Activated CD8-positive, alpha-beta memory T cell treated with anti-CD3 and anti-CD28 coated beads for 24 hours (primary cell): ENCODE results near the gene TOX2.
A peak's percentile ranks its signal among the peaks of the same experiment; 100 is the strongest.

Source experiments
- DNase-seq: peaks from one replicate; pipeline ENCODE4 v3.0.0-alpha.2; 2020

The TOX2 gene

DNA sequence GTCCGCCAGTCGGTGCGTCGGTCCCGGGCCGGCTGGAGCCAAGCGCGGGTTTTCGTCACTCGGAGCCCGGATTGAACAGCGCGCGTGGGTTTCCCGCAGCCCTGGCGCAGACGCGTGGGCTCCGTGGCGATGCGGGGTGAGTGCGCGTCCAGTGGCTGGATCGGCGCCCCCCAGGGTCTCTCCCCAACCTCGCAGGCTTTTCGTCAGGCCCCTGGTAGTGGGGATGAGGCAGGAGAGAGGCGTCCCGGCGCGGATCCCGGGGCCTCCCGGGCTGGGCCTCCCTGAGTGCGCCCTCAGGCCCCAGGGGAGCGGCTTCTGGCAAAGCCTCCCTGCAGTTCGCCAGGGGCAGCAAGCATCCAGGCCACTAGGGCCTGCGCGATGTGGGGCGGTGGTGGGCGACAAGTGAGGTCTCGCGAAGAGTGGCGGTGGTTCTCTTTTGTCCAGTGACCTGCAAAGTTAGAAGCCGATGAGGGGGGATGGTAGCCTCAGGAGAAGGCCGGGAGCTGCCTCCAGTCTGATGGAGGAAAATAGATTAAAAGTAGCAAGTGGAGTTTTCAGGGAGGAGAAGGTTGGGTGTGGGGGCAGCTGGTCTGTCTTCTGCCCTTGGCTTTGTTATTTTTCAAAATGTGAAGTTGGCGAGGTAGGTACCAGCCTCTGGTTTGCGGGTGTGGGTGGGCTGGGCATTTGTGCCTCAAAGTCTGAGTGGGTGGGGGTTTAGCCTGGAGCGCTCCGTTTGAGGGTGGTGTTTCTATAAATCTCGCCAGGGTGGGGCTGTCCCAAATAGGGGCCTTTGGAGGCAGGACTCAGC is 1.6 kb downstream of the TOX2 start:
- DNase-seq = no peak

DNA sequence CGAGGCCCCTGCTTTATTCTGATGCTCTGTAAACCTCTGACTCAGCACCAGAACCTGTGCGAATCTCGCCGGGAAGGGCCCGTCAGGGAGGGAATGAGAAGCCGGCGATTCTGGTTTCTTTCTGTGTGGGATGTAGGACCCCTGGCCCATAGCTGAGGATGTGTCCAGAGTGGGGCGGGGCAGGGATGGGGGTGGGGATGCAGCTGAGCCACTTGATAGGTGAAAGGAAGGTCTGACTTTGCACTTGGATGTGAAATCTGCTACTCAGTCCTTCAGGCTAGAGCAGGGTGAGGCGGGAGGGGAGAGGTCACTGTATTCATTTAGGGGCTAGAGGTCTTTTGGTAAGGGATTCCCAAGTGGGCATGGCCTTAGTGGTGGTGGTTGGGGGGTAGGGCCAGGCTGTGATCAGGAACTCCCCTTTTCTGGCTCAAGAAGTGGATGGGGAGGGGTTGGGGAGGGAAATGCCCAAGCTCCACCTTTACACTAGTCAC is 2.3 kb downstream of the TOX2 start:
- no peak for DNase-seq

DNA sequence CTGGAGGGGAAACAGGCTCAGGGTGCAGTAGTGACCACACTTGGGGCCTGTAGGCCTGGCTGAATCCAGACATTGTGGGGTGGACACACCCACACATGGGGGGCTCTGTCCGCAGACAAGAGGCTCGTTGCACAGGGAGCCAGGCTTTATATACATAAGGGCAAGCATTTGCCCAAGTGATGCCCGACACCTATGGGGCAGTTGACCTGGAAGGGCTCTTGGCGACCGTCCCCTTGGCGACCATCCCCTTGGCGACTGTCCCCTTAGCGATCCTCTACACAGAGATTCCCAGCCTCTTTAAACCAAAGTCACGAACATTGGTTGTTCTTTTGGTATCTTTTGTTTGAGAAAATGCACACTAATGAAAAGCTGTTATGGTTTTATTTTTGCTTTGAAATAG is 2.7 kb downstream of the TOX2 start:
- DNase-seq = no peak

DNA sequence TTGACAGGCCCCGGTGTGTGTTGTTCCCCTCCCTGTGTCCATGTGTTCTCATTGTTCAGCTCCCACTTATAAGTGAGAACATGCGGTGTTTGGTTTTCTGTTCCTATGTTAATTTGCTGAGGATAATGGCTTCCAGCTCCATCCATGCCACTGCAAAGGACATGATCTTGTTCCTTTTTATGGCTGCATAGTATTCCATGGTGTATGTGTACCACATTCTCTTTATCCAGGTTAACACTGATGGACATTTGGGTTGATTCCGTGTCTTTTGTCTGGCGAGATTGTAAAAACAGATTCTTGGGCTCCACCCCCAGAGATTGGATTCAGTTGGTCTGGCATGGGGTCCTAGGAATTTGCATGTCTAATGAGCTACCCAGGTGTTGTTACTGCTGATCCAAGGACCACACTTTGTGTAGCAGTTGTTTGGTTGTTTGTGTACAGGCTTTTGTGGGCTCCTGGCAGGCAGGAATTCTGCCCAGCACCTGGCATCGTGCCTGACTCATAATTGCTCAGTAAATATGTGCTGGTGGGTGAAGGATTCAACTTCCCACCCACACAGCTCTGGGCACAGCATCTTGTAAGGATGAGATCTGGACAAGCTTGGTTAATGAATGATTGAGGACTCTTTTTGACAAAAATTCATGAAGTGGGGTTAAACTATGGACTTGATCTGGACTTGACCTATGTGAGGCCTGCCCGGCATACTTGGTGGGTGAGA is 5.2 kb downstream of the TOX2 start:
- DNase-seq = no peak

GRCh38 chr20:43920797-43921196 is 6.1 kb downstream of the TOX2 start:
- DNase-seq = no peak

DNA sequence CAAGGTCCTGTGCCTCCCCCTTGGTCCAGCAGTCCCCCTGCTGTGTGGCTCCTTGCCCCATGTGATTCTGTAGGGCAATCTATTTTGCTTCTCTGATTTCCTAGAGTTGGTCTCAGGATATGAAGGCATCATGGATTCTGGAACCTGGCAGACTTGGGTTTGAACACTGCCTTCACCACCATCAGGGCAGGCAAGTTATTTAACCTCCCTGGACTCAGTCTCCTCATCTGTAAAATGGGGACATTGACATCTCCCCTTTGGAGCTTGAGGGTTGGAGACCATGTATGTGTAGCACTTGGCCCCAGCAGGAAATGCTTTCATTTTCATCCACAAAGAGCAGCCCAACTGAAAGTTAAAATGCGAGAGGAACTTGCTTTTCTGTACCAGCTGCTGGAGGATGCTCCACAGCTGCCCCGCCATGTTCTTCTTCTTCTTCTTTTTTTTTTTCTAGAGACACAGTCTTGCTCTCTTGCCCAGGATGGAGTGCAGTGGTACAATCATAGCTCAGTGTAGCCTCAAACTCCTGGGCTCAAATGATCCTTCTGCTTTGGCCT is 6.7 kb downstream of the TOX2 start:
- no peak for DNase-seq

DNA sequence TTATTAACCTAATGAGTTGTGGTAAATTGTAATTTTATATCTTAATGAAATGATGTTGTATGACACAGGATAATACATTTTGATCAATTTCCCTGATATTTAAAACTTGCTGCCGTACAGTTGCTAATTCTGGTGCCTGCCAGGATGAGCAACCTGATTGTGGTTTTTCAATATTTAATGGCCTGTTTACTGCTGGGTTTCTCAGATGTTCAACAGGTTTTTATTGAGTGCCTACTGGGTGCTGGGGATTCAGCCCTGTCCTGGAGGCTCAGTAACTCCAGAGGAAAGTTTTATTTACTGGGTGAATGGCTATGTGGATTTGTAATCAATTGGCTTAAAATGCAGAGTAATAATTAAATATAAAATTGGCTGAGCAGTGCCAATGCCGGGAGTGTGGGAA is 8.0 kb downstream of the TOX2 start:
- no peak for DNase-seq

GRCh38 chr20:43923322-43923721 is 8.7 kb downstream of the TOX2 start:
- DNase-seq = no peak

GRCh38 chr20:43923917-43924316 is 9.3 kb downstream of the TOX2 start:
- DNase-seq = no peak

DNA sequence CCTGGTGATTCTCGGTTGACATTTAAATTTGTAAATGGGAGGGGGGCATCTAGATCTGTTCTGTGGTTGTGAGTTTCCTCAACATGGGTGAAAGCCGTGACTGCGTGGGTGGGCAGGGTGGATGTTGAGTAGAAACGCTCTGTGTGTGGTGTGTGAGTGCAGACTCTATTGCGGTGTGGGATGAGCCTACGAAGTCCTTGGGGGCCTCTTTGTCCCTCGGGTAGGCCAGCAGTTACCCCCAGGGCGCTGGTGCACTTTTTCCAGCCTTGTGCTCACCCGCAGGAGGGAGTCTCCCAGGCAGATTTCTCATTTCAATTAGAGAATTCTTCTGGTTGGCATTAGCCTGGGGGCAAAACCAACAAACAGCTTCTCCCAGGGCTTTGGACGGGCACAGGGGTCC is 10.6 kb downstream of the TOX2 start:
- peak; percentile 87 for DNase-seq

DNA sequence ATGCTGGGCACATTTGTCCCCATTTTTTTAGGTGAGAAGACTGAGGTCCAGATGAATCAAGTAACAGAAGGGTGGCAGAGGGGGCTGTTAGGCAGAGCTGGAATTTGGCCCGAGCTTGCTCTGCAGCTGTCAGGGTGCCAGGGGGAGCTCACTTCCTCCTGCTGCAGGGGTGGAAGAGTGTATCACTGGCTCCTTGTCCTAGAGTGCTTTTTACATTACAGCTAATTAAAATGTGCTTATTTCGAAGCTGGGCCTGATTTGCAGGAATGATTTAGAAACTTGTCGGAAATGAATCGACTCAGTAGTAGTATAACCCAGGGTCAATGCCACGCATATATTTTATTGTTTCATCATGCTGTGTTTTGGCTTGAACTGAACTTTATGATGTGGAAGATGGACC is 11.1 kb downstream of the TOX2 start:
- no peak for DNase-seq

DNA sequence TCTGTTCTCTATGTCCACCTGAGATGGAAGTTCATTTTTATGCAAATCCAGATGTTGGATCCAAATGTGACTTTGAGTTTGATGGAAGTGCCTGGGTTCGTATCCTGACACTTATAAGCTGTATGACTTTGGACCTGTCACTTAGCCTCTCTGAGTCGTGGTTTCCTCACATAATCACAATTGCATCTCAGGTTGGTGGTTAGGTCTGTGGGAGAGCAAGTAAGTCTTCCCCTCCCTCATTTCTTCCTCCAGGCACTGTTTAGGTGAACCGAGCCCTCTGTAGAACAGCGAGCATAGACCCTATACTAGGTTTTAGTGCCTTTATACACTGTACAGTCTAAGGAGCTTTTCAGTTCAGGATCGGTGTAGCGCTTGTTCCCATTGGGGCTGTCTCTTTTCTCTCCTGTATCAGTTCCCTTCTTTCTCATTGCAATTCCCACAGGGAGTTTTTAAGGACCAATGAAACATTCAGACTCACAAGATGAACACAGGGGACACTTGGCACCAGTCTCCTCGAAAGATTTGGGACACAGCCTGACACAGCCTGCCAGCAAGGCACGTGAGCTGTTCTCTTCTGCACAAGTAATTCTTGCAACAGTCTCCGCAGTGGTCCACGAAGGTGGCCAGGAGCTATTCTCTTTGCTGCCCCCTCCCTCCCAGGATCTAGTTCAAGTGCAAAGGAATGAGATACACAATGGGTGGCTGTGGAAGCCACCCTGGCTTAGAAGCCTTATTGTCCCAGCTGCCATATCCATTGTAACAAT is 11.8 kb downstream of the TOX2 start:
- DNase-seq = no peak

GRCh38 chr20:43931976-43932375 is 17.3 kb downstream of the TOX2 start:
- no peak for DNase-seq

DNA sequence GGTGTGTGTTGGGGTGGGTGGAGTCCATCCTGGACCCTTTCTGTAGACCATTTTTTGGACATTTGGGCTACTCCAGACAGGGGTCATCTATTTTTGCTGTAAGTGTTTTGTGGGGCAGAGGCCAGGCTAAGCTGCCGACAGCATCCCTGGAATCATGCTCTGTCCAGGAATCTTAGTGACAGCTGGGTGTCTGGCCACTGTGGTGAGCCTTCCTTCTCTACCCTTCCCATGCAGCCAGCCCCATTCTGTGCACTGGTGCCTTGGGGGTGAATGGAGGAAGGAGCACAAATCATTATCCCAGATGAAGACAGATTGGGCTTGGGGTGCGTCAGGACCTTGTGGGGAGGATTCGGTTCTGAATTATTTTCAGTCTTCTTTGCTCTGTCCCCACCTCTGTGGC is 20.2 kb downstream of the TOX2 start:
- DNase-seq = no peak

DNA sequence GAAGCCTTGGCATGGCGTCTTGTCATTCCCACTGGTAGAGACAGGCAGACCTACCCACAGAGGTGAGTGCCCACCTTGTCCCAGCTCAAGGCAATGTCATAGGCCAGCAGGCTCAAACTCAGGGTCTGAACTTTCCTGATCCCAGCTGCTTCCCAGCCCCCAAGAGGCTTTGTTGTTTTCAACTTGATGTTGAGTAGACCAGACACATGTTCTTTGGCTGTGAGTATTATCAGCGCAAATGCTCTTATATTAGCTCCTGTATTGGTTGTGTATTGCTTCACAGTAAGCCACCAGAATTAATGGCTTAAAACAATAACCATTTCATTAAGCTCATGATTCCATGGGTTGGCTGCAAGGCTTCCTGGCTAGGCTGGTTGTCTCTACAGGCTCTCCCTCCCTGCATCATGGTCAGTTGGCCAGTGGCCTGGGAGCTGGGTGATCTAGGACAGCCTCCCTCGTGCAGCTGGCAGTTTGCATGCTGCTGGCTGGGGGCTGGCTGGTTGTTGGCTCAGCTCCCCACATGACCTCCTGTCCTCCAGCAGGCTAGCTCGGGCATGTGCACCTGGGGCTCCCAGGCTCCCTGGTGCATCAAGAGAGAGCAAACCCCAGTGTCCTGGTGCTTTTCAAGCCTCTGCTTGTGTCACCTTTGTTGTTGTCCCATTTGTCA is 21.6 kb downstream of the TOX2 start:
- no peak for DNase-seq

DNA sequence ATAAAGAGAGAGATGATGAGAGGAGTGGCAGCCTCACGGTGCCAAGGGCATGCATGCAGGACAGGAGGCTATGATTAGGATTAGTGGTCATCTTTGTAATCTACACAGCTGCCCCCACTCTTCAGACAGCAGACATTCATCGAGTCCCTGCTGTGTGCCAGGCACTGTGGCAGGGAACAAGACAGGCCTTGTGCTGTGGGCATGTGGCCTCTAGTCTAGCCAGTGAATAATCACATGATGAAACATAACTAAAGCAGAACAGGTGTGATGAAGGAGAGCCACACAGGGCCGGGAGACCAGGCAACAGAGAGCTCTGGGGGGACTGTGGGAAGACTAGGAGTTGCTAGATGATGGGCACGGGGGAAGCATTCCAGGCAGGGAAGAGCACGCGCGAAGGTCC is 22.2 kb downstream of the TOX2 start:
- DNase-seq = no peak

DNA sequence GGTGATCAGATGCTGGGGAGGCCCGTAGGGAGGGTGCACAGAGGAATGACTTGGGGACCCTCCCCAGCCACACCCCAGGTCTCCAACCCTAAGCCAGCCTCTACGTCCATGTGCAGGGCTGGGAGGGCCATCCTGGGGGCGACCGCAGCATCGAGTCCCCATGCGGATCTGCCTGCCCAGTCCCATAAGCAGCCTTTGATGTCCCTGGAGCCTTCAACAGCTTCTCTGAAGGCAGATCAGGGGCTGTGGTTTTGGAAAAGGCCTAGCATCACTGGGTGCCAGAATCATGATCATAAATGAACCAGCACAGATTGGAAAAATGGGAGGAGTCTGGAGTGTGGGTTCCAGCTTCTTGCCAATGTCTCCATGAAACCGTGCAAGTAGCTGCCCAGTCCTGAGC is 22.9 kb downstream of the TOX2 start:
- DNase-seq = no peak

- no peak for DNase-seq
Observed at GRCh38 chr20:43938017-43938655, 23.5 kb downstream of the TOX2 start.

GRCh38 chr20:43938932-43939761 is 24.5 kb downstream of the TOX2 start:
- no peak for DNase-seq

DNA sequence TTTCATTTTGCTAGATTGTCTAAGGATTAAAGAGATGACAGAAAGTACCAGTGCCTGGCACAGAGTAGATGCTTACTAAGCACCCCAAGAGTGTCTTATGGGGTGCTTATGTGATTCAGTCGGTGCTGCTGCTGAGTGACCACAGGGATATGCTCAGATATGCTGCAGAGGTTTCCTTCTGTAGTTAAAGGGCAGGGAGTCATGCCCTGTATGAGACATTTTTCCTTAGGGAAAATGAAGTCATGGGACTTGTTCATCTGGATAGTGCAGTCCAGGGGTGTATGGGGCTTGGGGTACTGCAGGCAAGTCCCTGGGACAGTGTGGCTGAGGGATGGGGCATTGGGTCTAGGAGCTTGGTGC is 25.1 kb downstream of the TOX2 start:
- DNase-seq = no peak

- no peak for DNase-seq
Observed at GRCh38 chr20:43940518-43941225, 26.0 kb downstream of the TOX2 start.
